RPMI7951 (cell line): ENCODE results near the gene OBSL1. TPM values are rescaled to one million over a fixed set of nuclear protein-coding genes. Genes with fewer than 3 reads are reported as not detected.

Experiments
- DNase-seq: peaks from one replicate; pipeline ENCODE4 v3.0.0-alpha.2; 2012; ENCODE audit warnings: low read depth
- total RNA-seq: library from RNA; depleted of rRNA; stranded (reverse); fragments of >200 nt; shearing (Covaris generic); gene quantifications from 2 replicates; pipeline ENCODE4 v1.2.3, GENCODE V29; 2014; rRNA removed

Gene OBSL1
- 41.5 and 42.8 TPM in 2 replicates for total RNA-seq

GRCh38 chr2:219571311-219572236 is at the start of gene OBSL1:
Gene OBSL1 (minus strand): TSS chr2:219571539. CDS start chr2:219571232, 307 bp downstream.
- DNase-seq = peak; percentile 86

DNA sequence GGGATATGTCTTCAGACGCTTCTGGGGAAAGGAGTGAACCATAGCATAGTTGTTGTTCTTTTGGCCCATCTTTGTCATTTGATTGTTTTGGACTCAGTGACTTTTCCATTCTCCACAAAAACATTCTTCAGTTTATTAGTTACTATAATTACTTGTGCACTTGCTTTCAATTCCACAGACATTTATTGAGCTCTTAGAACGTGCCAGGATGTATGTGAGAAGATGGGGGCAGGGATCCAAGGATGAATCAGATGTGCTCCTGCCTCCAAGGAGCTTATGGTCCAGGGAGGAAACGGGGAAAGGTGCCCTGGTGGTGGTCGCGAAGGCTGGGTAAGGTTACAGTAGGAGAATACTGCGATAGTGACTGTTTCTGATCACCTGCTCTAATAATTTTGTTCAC is 49.2 kb upstream of the OBSL1 start:
- DNase-seq = no peak

GRCh38 chr2:219619235-219619634 is 47.9 kb upstream of the OBSL1 start:
- no peak for DNase-seq

GRCh38 chr2:219618733-219619122 is 47.4 kb upstream of the OBSL1 start:
- no peak for DNase-seq

- no peak for DNase-seq
Measured at GRCh38 chr2:219616550-219616949, 45.2 kb upstream of the OBSL1 start.

GRCh38 chr2:219615894-219616293 is 44.6 kb upstream of the OBSL1 start:
- no peak for DNase-seq

- no peak for DNase-seq
Measured at GRCh38 chr2:219615036-219615435, 43.7 kb upstream of the OBSL1 start.

- DNase-seq = no peak
Measured at GRCh38 chr2:219614076-219614860, 42.9 kb upstream of the OBSL1 start.

- no peak for DNase-seq
Measured at GRCh38 chr2:219613461-219614070, 42.2 kb upstream of the OBSL1 start.

- no peak for DNase-seq
Measured at GRCh38 chr2:219612577-219613286, 41.4 kb upstream of the OBSL1 start.

GRCh38 chr2:219611866-219612576 is 40.7 kb upstream of the OBSL1 start:
- DNase-seq = no peak

- no peak for DNase-seq
Measured at GRCh38 chr2:219611306-219611705, 40.0 kb upstream of the OBSL1 start.

DNA sequence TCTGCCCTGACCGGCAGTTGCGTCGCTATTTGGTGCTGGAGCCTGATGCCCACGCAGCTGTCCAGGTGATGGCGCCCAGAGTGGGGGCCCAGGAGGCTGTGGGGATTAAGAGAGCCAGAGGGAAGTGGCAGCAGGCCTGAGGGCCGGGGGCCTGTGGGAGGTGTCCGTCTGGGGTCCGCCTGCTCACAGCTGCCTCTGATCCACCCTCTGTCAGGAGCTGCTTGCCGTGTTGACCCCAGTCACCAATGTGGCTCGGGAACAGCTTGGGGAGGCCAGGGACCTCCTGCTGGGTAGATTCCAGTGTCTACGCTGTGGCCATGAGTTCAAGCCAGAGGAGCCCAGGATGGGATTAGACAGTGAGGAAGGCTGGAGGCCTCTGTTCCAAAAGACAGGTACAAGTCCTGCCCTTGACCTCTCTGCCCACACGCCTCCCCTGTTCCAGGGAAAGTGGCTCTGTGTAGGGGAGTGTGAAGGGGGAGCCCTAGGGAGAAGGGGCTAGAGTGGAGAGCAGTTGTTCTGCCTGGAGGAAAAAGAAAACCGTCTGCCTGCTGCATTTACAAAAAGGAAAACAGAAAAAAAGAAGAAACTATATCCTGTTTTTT is 37.9 kb upstream of the OBSL1 start:
- DNase-seq = no peak

DNA sequence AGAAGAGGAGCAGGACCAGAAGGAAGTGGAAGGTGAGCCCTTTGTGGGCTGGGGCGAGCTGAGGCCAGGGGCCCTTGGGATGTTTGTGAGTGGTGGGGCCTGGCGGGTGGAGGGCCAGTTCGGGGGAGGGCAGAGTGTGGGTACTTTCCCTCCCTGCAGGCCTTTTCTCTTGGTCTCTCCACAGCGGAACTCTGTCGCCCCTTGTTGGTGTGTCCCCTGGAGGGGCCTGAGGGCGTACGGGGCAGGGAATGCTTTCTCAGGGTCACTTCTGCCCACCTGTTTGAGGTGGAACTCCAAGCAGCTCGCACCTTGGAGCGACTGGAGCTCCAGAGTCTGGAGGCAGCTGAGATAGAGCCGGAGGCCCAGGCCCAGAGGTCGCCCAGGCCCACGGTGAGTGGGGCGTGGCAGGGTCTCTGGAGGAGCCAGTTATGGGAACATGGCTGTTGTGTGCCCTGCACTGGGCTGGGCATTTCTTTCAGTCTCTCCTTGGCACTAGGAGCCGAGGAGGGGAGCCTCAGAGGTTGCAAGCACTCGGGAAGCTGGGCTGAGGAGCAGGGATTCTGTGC is 37.1 kb upstream of the OBSL1 start:
- no peak for DNase-seq

GRCh38 chr2:219607931-219608330 is 36.6 kb upstream of the OBSL1 start:
- DNase-seq = no peak

DNA sequence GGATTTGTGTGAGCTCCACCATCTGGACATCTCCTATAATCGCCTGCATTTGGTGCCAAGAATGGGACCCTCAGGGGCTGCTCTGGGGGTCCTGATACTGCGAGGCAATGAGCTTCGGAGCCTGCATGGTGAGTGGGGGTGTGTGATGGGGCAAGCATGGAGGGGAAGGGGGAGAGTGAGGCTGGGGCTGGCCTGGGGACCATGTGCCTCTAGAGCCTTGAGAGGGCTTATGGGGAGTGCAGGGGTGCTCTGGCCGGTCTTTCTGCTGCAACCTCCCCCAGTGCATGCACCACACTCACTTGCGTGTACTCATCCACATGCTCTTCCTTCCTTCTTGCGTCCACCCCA is 34.2 kb upstream of the OBSL1 start:
- DNase-seq = no peak

DNA sequence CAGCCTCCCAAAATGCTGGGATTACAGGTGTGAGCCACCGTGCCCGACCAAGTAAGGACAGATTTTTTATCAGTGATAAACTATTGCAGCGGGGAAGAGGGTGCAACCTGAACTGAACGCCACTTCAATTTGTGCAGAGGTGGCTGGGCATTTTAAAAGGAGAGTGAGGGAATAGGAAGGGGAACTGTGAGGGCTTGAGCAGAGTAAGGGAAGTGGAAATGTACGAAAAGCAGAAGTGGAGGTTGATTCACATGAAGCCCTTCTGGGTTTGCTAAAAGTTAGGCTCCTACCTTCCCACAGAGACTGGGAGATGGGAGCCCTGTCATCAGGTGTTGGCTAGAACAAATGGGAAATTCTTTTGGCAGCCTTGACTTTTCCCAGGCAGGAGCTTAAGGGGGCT is 32.4 kb upstream of the OBSL1 start:
- no peak for DNase-seq

- no peak for DNase-seq
Measured at GRCh38 chr2:219598308-219599078, 27.2 kb upstream of the OBSL1 start.

GRCh38 chr2:219597552-219598307 is 26.4 kb upstream of the OBSL1 start, which contains the start of gene STK11IP:
Gene STK11IP (plus strand): TSS chr2:219597857. CDS start chr2:219598120, 263 bp downstream.
- peak; percentile 98 for DNase-seq
